Stimulated activated CD4-positive, alpha-beta T cell treated with anti-CD3 and anti-CD28 coated beads, Interleukin-15, amount 100 ng/mL, for 24 hours (primary cell): ENCODE measurements around the gene COLGALT1.

Experiments
- DNase-seq: peaks from one replicate; pipeline ENCODE4 v3.0.0-alpha.2; 2020

Gene COLGALT1

GRCh38 chr19:17602217-17602616 lies 46.8 kb downstream of the COLGALT1 start:
- DNase-seq, result no peak

- DNase-seq, result no peak
These were observed 47.5 kb downstream of the COLGALT1 start for GRCh38 chr19:17602872-17603510.

GRCh38 chr19:17604372-17605025 lies 49.0 kb downstream of the COLGALT1 start:
- DNase-seq, result no peak

- no peak for DNase-seq
These were observed 49.7 kb downstream of the COLGALT1 start for GRCh38 chr19:17605117-17605516.

GRCh38 chr19:17605761-17606589 lies 50.5 kb downstream of the COLGALT1 start:
- DNase-seq, result peak; percentile 86

- DNase-seq, result no peak
These were observed 51.2 kb downstream of the COLGALT1 start for GRCh38 chr19:17606590-17607185.

GRCh38 chr19:17607936-17608335 lies 52.5 kb downstream of the COLGALT1 start:
- no peak for DNase-seq

GRCh38 chr19:17610384-17610783 lies 54.9 kb downstream of the COLGALT1 start:
- no peak for DNase-seq

- no peak for DNase-seq
These were observed 56.2 kb downstream of the COLGALT1 start for GRCh38 chr19:17611462-17612244.

- no peak for DNase-seq
These were observed 59.0 kb downstream of the COLGALT1 start for GRCh38 chr19:17614476-17614875.

- no peak for DNase-seq
These were observed 60.6 kb downstream of the COLGALT1 start for GRCh38 chr19:17615889-17616685.

- DNase-seq, result no peak
These were observed 61.2 kb downstream of the COLGALT1 start for GRCh38 chr19:17616686-17616960.

GRCh38 chr19:17616961-17617806 lies 61.7 kb downstream of the COLGALT1 start:
- peak; percentile 18 for DNase-seq

GRCh38 chr19:17617807-17618192 lies 62.4 kb downstream of the COLGALT1 start:
- no peak for DNase-seq

- DNase-seq, result no peak
These were observed 62.9 kb downstream of the COLGALT1 start for GRCh38 chr19:17618281-17618903.

GRCh38 chr19:17618936-17619335 lies 63.5 kb downstream of the COLGALT1 start:
- no peak for DNase-seq

GRCh38 chr19:17620696-17621095 lies 65.2 kb downstream of the COLGALT1 start:
- no peak for DNase-seq

- no peak for DNase-seq
These were observed 67.9 kb downstream of the COLGALT1 start for GRCh38 chr19:17623224-17623935.

- no peak for DNase-seq
These were observed 69.0 kb downstream of the COLGALT1 start for GRCh38 chr19:17624314-17624991.
